GM12878 (cell line): ENCODE results near the gene MEIOB.

Source experiments
- BACH1 ChIP-seq: fragments of 450-650 bp; IDR thresholded peaks from 2 replicates; pipeline ENCODE4 v1.6.1; 2017; ENCODE audit warnings: mild to moderate bottlenecking, borderline replicate concordance
- CBX3 ChIP-seq: fragments of 200-600 bp; sonication (generic); IDR thresholded peaks from 2 replicates; pipeline ENCODE4 v1.6.1; 2016; ENCODE audit warnings: low read depth, borderline replicate concordance
- CHD1 ChIP-seq: IDR thresholded peaks from 2 replicates; pipeline ENCODE4 v1.6.1; 2012; ENCODE audit warnings: low read depth, low read length, improper control_type of control experiment
- POLR2A ChIP-seq: IDR thresholded peaks from 2 replicates; pipeline ENCODE4 v1.6.1; 2011; ENCODE audit warnings: low read depth, mild to moderate bottlenecking, low read length
- POLR2AphosphoS5 ChIP-seq: IDR thresholded peaks from 2 replicates; pipeline ENCODE4 v1.6.1; 2011; ENCODE audit warnings: mild to moderate bottlenecking, low read length, inconsistent platforms
- RCOR1 ChIP-seq: conservative IDR thresholded peaks from 2 replicates; pipeline ENCODE4 v1.6.1; 2012; ENCODE audit warnings: low read depth, low read length, improper control_type of control experiment
- SIX5 ChIP-seq: IDR thresholded peaks from 2 replicates; pipeline ENCODE4 v1.6.1; 2011; ENCODE audit warnings: mild to moderate bottlenecking, low read depth, low read length, moderate library complexity; ENCODE audit not compliant: severe bottlenecking

DNA sequence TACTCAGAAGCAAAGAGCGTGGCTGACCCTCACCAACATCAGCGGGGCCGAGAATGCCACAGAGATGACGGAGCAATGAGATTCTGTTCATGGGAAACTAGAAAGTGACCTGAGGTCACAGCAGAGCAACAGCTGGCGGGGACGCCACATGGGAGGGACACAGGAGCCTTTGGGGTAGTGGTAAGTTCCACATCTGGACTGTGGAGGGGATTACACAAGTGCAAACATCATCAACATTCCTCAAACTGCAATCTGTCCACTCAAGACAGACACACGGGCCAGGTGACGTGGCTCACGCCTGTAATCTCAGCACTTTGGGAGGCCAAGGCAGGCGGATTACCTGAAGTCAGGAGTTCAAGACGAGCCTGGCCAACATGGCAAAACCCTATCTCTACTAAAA is 56.5 kb downstream of the MEIOB start:
- TF ChIP-seq BACH1 (no peak), POLR2A (no peak), RCOR1 (no peak), CHD1 (no peak), CBX3 (no peak), SIX5 (no peak), POLR2AphosphoS5 (no peak)
